Measurements from ENCODE around the gene PEX16.

The PEX16 gene

GRCh38 chr11:45899086-45899447 is 18.6 kb downstream of the PEX16 start:
- Histone ChIP-seq H3K27ac (peak overlapping the region; percentile 95), H3K36me3 (replicated peaks) (no peaks in the 10 kb centered on the region), H3K4me3 (ENCODE audit: low read depth, low read length) (no peak overlapping the region), H3K27me3 (replicated peaks) (no peaks in the 10 kb centered on the region)
- DNase-seq, result no peak
- in situ Hi-C loops (cut with HindIII; ENCODE audit: low pct_ligation_motif_present, low sequenced_read_pairs), result no loop called here
- TF ChIP-seq, protein P1, sequence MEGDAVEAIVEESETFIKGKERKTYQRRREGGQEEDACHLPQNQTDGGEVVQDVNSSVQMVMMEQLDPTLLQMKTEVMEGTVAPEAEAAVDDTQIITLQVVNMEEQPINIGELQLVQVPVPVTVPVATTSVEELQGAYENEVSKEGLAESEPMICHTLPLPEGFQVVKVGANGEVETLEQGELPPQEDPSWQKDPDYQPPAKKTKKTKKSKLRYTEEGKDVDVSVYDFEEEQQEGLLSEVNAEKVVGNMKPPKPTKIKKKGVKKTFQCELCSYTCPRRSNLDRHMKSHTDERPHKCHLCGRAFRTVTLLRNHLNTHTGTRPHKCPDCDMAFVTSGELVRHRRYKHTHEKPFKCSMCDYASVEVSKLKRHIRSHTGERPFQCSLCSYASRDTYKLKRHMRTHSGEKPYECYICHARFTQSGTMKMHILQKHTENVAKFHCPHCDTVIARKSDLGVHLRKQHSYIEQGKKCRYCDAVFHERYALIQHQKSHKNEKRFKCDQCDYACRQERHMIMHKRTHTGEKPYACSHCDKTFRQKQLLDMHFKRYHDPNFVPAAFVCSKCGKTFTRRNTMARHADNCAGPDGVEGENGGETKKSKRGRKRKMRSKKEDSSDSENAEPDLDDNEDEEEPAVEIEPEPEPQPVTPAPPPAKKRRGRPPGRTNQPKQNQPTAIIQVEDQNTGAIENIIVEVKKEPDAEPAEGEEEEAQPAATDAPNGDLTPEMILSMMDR (IDR thresholded peaks at IDR 0.05; ENCODE audit: low read depth, low read length, missing control alignments), result no peak

DNA sequence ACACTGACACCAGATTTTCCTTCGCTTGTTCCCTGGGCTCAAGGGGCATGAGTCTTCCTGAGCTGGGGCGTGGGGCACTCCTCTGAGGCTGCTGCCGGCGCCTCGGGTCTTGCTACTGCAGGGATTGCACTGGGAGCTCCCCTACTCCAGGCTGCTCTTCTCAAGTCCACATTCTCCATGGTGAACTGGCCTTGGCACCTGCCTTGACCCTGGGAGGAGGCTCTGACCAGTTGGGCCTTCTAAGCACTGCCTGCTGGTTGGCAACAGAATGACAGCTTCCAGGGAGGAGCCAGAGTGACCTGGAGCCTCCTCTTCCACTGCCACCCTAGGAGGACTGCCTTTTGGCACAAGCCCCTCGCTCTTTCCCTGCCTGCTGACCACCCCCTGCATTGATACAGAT is 20.1 kb downstream of the PEX16 start:
- Histone ChIP-seq H3K4me3 (ENCODE audit: low read depth, low read length) (no peak overlapping the region), H3K27me3 (replicated peaks) (no peaks in the 10 kb centered on the region), H3K36me3 (replicated peaks) (no peaks in the 10 kb centered on the region), H3K27ac (no peak overlapping the region)
- DNase-seq, result no peak
- TF ChIP-seq, protein P1 (IDR thresholded peaks at IDR 0.05; ENCODE audit: low read depth, low read length, missing control alignments), result no peak
- in situ Hi-C loops (cut with HindIII; ENCODE audit: low pct_ligation_motif_present, low sequenced_read_pairs), result no loop called here

- in situ Hi-C loops (cut with HindIII; ENCODE audit: low pct_ligation_motif_present, low sequenced_read_pairs), result no loop called here
- Histone ChIP-seq H3K27me3 (replicated peaks) (no peaks in the 10 kb centered on the region), H3K36me3 (replicated peaks) (no peaks in the 10 kb centered on the region), H3K27ac (no peak overlapping the region), H3K4me3 (ENCODE audit: low read depth, low read length) (no peak overlapping the region)
- TF ChIP-seq, protein P1 (IDR thresholded peaks at IDR 0.05; ENCODE audit: low read depth, low read length, missing control alignments), result no peak
- no peak for DNase-seq
These were observed 21.2 kb downstream of the PEX16 start for GRCh38 chr11:45896422-45896984.

DNA sequence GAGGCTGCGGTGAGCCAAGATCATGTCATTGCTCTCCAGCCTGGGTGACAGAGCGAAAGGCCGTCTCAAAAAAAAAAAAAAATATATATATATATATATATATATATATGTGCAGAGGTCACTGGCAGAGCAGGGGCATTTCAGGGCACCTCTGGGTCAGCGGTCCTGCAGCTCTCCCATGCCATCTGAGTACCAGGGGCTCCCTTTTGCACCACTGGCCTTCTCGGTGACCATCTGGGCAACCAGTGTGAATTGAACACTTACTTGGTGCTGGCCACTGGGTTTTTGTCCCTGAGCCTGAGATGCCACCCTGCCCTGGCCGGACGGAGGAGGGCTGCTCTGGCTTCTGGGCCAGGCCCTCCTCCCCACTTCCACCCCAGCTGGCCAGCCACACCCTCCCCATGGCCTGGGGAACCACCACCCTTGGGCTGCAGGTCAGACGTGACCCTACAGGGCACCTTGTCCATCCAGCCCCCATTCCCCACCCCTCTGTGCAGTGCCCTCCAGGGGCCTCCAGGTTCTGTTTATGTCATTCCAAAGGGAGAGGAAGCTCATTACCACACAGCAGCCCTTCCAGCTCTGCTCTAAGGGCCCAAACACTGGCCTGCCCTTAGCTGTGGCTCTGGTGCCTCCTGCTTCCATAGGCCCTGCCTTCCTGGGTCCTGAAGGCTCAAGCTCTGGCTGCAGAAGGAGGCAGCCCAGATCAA is 22.0 kb downstream of the PEX16 start:
- H3K27me3 ChIP-seq (replicated peaks), result no peaks in the 10 kb centered on the region
- H3K4me3 ChIP-seq (ENCODE audit: low read depth, low read length), result no peak overlapping the region
- DNase-seq, result no peak
- H3K27ac ChIP-seq, result no peak overlapping the region
- TF ChIP-seq, protein P1 (IDR thresholded peaks at IDR 0.05; ENCODE audit: low read depth, low read length, missing control alignments), result no peak
- no peaks in the 10 kb centered on the region for H3K36me3 ChIP-seq (replicated peaks)
- in situ Hi-C loops (cut with HindIII; ENCODE audit: low pct_ligation_motif_present, low sequenced_read_pairs), result no loop called here

DNA sequence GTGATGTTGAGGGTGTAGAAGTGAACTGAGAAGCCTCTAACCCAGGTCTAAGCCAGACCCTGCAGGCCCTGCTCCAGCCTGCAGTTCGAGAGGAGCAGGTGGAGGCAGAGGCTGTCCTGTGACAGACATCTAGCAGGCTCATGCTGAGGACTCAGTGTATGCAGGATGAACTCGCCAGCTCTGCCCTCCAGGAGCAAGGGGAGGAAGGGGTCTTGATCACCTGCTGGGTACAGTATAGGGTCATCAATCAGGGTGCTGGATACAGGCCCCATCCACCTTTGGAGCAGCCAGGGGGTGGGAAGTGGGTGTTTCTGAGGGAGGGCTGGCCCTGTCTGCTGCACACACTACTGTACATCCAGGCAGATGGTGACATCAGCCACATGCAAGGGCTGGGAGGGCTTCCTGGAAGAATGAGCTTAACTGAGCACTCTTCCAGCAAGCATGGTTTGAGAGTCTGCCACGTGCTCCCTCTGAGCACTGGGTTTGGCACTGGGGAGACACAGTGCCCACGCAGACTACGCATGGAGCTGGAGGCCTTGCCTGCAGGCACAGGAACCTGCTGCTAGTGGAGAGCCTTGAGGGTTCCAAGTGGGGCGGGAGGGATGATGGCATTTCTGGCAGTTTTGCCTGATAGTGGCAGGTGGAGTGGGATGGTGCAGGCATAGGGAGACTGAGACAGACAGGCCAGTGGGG is 23.0 kb downstream of the PEX16 start:
- Histone ChIP-seq H3K4me3 (ENCODE audit: low read depth, low read length) (no peak overlapping the region), H3K27ac (no peak overlapping the region), H3K36me3 (replicated peaks) (no peaks in the 10 kb centered on the region), H3K27me3 (replicated peaks) (no peaks in the 10 kb centered on the region)
- TF ChIP-seq, protein P1 (IDR thresholded peaks at IDR 0.05; ENCODE audit: low read depth, low read length, missing control alignments), result no peak
- no peak for DNase-seq
- in situ Hi-C loops (cut with HindIII; ENCODE audit: low pct_ligation_motif_present, low sequenced_read_pairs), result no loop called here
